ENCODE measurements around the gene DIO1. TPM values are rescaled to one million over a fixed set of nuclear protein-coding genes. Genes with fewer than 3 reads are reported as not detected.

The DIO1 gene
- total and polyA plus RNA-seq, 4 donors: 0.24 to 1.9 (median 0.75) TPM

DNA sequence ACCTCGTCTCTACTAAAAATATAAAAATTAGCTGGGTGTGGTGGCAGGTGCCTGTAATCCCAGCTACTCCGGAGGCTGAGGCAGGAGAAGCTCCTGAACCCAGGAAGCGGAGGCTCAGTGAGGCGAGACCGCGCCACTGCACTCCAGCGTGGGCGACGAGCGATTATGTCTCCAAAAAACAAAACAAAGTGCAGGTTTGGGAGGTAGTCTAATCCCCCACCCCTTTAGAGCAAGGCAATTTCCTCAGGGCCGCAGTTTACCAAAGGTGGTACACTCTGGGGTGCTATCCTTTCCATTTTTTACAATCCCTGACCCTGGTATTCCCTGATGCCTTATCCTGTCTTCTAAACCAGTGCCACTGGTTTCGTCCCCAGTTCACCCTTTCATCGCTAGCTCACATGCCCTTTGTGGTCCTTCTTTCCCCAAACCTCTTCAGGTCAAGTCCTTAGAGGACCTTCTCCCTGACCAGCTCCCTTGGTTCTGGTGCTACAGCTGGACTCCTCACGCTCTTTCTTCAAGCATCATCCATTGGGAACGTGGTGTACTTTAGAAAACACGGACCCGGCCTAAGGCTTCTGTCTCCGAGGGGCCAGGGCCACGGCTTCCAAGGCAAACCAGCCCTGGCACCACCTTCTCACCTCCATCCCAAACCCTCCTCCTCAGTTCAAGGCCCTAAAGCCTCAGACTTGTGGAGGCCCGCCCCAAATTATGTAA, 50.6 kb downstream of the DIO1 start:
- Histone ChIP-seq H3K4me1 (ENCODE audit: control insufficient read depth in 5 of 5, insufficient read depth in 5 of 5, low read length in 5 of 5) (peaks cover 5 to 25% (median 10%) of the 10 kb centered on the region in 5 donors), H3K9me3 (ENCODE audit: control insufficient read depth in 4 of 4, insufficient read depth in 3 of 4, low read length in 3 of 4) (no peaks in the 10 kb centered on the region), H3K36me3 (ENCODE audit: control insufficient read depth in 4 of 4, insufficient read depth in 4 of 4, low read length in 4 of 4) (peaks cover 0 to 2% (median 0%) of the 10 kb centered on the region in 4 donors), H3K27ac (ENCODE audit: low read depth in 1 of 2, low read length in 1 of 2) (peak overlapping the region; percentile 86 to 94), H3K27me3 (ENCODE audit: control insufficient read depth in 3 of 3, insufficient read depth in 3 of 3, low read length in 2 of 3) (no peaks in the 10 kb centered on the region), H3K9ac (ENCODE audit: insufficient read depth in 1 of 2, low read length in 2 of 2) (peak overlapping the region; percentile 60 to 81), H3K4me3 (peak overlapping the region; percentile 86)
- ATAC-seq (ENCODE audit: insufficient read depth, low FRiP score): no peak
- no peak for DNase-seq
- TF ChIP-seq, protein P1, sequence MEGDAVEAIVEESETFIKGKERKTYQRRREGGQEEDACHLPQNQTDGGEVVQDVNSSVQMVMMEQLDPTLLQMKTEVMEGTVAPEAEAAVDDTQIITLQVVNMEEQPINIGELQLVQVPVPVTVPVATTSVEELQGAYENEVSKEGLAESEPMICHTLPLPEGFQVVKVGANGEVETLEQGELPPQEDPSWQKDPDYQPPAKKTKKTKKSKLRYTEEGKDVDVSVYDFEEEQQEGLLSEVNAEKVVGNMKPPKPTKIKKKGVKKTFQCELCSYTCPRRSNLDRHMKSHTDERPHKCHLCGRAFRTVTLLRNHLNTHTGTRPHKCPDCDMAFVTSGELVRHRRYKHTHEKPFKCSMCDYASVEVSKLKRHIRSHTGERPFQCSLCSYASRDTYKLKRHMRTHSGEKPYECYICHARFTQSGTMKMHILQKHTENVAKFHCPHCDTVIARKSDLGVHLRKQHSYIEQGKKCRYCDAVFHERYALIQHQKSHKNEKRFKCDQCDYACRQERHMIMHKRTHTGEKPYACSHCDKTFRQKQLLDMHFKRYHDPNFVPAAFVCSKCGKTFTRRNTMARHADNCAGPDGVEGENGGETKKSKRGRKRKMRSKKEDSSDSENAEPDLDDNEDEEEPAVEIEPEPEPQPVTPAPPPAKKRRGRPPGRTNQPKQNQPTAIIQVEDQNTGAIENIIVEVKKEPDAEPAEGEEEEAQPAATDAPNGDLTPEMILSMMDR (IDR thresholded peaks at IDR 0.05; ENCODE audit: control extremely low read depth, extremely low read depth): no peak
- WGBS, 2 donors: 61 to 63% methylated on average over 20 of the region's 20 CpGs

GRCh38 chr1:53945183-53945432, 51.1 kb downstream of the DIO1 start:
- peak; percentile 2 for ATAC-seq (ENCODE audit: insufficient read depth, low FRiP score)

GRCh38 chr1:53945433-53946251, 51.7 kb downstream of the DIO1 start, which contains the start of gene IFT25:
TSS of gene IFT25 (minus strand) at chr1:53945699. CDS start at chr1:53940082, 5,617 bp downstream.
- Histone ChIP-seq H3K27ac (ENCODE audit: low read depth in 1 of 2, low read length in 1 of 2) (peak within 1 kb of the TSS; percentile 86 to 94), H3K9ac (ENCODE audit: insufficient read depth in 1 of 2, low read length in 2 of 2) (peak within 1 kb of the TSS; percentile 60 to 81), H3K4me3 (peak within 1 kb of the TSS; percentile 86), H3K4me1 (ENCODE audit: control insufficient read depth in 5 of 5, insufficient read depth in 5 of 5, low read length in 5 of 5) (peaks cover 5 to 25% (median 10%) of the 10 kb centered on the region in 5 donors), H3K36me3 (ENCODE audit: control insufficient read depth in 4 of 4, insufficient read depth in 4 of 4, low read length in 4 of 4) (peaks cover 0 to 4% (median 0%) of the 10 kb centered on the region in 4 donors), H3K27me3 (ENCODE audit: control insufficient read depth in 3 of 3, insufficient read depth in 3 of 3, low read length in 2 of 3) (no peaks in the 10 kb centered on the region), H3K9me3 (ENCODE audit: control insufficient read depth in 4 of 4, insufficient read depth in 3 of 4, low read length in 3 of 4) (no peaks in the 10 kb centered on the region)
- TF ChIP-seq, protein P1 (IDR thresholded peaks at IDR 0.05; ENCODE audit: control extremely low read depth, extremely low read depth): no peak
- WGBS, 2 donors: 1% methylated on average over 84 to 90 of the region's 90 CpGs
- ATAC-seq (ENCODE audit: insufficient read depth, low FRiP score) (peak; percentile 97), DNase-seq (peak; percentile 98 to 99 (median 98))

More at GRCh38 chr1:53945183-53945432, 51.1 kb downstream of the DIO1 start:
- Histone ChIP-seq H3K27ac (ENCODE audit: low read depth in 1 of 2, low read length in 1 of 2) (peak overlapping the region; percentile 86 to 94), H3K36me3 (ENCODE audit: control insufficient read depth in 4 of 4, insufficient read depth in 4 of 4, low read length in 4 of 4) (peaks cover 0 to under 1% (median 0%) of the 10 kb centered on the region in 4 donors), H3K9me3 (ENCODE audit: control insufficient read depth in 4 of 4, insufficient read depth in 3 of 4, low read length in 3 of 4) (no peaks in the 10 kb centered on the region), H3K4me1 (ENCODE audit: control insufficient read depth in 5 of 5, insufficient read depth in 5 of 5, low read length in 5 of 5) (peaks cover 5 to 25% (median 10%) of the 10 kb centered on the region in 5 donors), H3K27me3 (ENCODE audit: control insufficient read depth in 3 of 3, insufficient read depth in 3 of 3, low read length in 2 of 3) (no peaks in the 10 kb centered on the region), H3K4me3 (peak overlapping the region; percentile 86), H3K9ac (ENCODE audit: insufficient read depth in 1 of 2, low read length in 2 of 2) (peak overlapping the region; percentile 60 to 81)
- TF ChIP-seq, protein P1 (IDR thresholded peaks at IDR 0.05; ENCODE audit: control extremely low read depth, extremely low read depth): no peak
- no peak for DNase-seq
- WGBS, 2 donors: 0% methylated on average over 16 of the region's 16 CpGs
